Stimulated activated naive CD4-positive, alpha-beta T cell treated with Interleukin-2 at 50 U/mL for 16 hours (primary cell): ENCODE measurements around the gene TSNAX.
A peak's percentile ranks its signal among the peaks of the same experiment; 100 is the strongest.
"Not testable (repeated sequence)": the region's sequence is repeated elsewhere in the genome, so short reads cannot be mapped to it uniquely, and the experiment has no call there.

Source experiments
- DNase-seq: peaks from one replicate; lab custom pipeline; 2025; lab: John Stamatoyannopoulos, UW

The TSNAX gene

GRCh38 chr1:231528172-231529029 lies at the start of gene TSNAX:
Gene TSNAX, plus strand, starts transcription at chr1:231528669. Its CDS starts 142 bp downstream, at chr1:231528811.
- DNase-seq = peak; percentile 89

- DNase-seq = no peak
These were observed 49.7 kb upstream of the TSNAX start for GRCh38 chr1:231478811-231479210.

GRCh38 chr1:231480008-231480407 lies 48.5 kb upstream of the TSNAX start:
- DNase-seq = no peak

- DNase-seq = no peak
These were observed 47.2 kb upstream of the TSNAX start for GRCh38 chr1:231481289-231481688.

- DNase-seq = no peak
These were observed 43.3 kb upstream of the TSNAX start for GRCh38 chr1:231485029-231485784.

GRCh38 chr1:231487019-231487418 lies 41.5 kb upstream of the TSNAX start:
- DNase-seq = no peak

- DNase-seq = no peak
These were observed 40.6 kb upstream of the TSNAX start for GRCh38 chr1:231487910-231488309.

GRCh38 chr1:231493421-231494185 lies 34.9 kb upstream of the TSNAX start:
- no peak for DNase-seq

GRCh38 chr1:231494439-231495110 lies 33.9 kb upstream of the TSNAX start:
- DNase-seq = no peak

GRCh38 chr1:231497629-231498152 lies 30.8 kb upstream of the TSNAX start:
- DNase-seq = no peak

GRCh38 chr1:231499148-231499763 lies 29.2 kb upstream of the TSNAX start:
- no peak for DNase-seq

GRCh38 chr1:231500666-231501065 lies 27.8 kb upstream of the TSNAX start:
- no peak for DNase-seq

- not testable (repeated sequence) for DNase-seq
These were observed 25.3 kb upstream of the TSNAX start for GRCh38 chr1:231503168-231503567.

GRCh38 chr1:231507476-231508355 lies 20.8 kb upstream of the TSNAX start:
- DNase-seq = no peak

- no peak for DNase-seq
These were observed 20.0 kb upstream of the TSNAX start for GRCh38 chr1:231508497-231508896.

- no peak for DNase-seq
These were observed 19.5 kb upstream of the TSNAX start for GRCh38 chr1:231508941-231509340.

- no peak for DNase-seq
These were observed 16.2 kb upstream of the TSNAX start for GRCh38 chr1:231512147-231512698.

- DNase-seq = no peak
These were observed 12.7 kb upstream of the TSNAX start for GRCh38 chr1:231515748-231516147.

GRCh38 chr1:231517076-231517475 lies 11.4 kb upstream of the TSNAX start:
- no peak for DNase-seq
